Activated CD8-positive, alpha-beta memory T cell treated with anti-CD3 and anti-CD28 coated beads, Interleukin-2, amount 50 U/mL, for 48 hours (primary cell): ENCODE results near the gene DOCK1.
"Not testable (repeated sequence)": the region's sequence is repeated elsewhere in the genome, so short reads cannot be mapped to it uniquely, and the experiment has no call there.

Source experiments
- DNase-seq: peaks from one replicate; pipeline ENCODE4 v3.0.0-alpha.2; 2020

DOCK1 gene

DNA sequence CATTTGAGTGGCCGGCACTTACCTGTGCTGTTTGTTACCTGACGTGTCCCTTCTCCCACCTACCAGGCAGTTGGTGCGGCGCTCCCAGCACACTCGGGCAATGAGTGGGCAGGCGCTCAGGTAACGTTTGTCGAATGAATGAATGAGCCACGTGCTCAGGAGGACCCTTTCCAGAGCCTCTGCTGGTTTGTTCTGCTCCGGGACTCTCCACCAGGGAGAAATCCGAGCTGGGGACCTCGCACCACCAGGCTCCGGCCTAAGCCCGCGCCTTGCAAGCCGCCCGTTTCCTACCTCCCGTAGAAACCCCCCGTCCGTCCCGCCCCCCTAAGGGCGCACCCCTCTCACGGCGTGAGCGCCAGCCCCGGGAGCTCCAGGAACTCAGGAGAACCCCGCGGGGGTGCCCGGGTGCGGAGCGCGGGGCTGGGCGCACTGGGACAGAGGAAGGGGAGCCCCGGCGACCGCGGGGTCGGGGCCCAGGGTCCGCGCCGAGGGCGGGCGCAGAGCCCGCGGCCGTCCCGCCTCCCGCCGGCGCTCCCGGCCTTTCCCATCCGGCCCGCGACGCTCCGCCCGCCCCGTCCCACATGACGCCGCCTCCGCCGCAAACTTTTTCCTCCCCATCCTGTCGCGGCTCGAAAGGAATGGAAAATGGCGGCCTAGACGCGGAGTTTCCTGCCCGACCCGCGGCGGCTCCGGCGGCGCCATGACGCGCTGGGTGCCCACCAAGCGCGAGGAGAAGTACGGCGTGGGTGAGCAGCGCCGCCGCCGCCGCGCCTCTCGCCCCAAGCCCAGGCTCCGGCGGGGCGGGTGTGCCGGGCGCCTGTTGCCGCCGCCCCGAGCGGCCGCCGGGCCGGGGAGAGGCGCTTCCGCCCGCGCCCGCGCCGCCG, at the start of gene DOCK1:
Gene DOCK1 (plus strand): TSS at position 611 of the 884 bp plus-strand sequence. CDS start 90 bp downstream, at position 701.
- DNase-seq, result no peak

DNA sequence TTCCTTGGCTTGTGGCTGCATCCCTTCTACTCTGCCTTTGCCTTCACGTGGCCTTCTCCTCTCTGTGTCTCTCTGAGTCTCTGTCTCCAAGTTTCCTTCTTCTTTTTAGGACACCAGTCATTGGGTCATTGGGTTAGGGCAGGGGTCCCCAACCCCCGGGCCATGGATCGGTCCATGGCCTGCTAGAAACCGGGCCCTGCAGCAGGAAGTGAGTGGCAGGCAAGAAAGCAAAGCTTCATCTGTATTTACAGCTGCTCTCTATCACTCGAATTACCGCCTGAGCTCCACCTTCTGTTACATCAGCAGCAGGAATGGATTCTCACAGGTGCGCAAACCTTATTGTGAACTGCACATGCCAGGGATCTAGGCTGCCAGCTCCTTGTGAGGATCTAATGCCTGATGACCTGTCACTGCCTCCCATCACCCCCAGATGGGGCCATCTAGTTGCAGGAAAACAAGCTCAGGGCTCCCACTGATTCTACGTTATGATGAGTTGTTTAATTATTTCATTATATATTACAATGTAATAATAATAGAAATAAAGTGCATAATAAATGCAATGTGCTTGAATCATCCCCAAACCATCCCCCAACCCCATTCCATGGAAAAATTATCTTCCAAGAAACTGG, 47.9 kb upstream of the DOCK1 start:
- no peak for DNase-seq

DNA sequence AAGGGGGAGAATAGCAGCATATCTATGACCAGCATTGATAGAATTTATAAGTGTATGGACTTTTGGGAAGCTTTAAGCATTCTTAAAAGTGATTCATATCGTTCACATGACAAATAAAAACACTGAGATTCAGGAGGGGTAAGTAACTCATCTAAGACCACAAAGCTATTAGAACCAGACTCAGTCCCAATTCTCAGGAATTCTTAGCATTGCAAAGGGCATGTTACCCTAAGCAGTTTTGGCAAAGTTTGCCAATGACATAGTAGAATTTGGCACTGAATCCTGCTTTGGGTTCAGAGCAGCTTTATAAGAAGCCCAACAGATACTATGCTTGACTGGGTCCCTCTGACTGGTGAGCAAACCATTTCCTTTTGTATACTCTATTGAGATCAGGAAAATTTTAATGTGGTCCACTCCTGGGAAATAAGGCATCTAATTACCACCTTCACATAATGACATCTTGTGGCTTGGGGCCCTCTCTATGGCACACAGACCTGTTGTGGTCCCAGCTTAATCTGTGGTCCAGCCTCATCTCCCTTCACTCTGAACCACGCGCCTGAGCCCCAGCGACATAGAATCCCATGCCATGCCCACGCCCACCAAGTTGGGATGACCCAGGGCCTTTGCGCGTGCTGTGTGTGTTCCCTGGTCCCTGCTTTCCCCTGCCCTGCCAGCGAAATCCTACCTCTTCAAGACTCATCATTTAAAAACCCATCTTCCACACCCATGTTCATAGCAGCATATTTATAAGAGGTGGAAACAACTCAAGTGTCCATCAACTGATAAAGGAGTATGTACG, 37.5 kb upstream of the DOCK1 start:
- DNase-seq, result no peak

DNA sequence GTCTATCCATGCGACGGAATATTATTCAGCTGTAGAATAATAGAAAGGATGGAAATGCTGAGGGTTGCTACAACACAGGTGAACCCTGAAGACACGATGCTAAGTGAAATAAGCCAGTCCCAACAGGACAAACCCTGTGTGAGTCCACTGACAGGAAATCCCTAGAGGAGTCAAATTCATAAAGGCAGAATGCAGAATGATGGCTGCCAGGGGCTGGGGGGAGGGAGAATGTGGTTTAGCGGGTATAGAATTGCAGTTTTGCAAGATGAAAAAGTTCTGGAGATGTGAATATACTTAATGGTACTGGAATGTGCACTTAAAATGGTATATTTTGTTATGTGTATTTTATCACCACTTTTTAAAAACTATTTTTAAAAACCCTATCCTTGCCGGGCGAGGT, 36.9 kb upstream of the DOCK1 start:
- DNase-seq, result no peak

DNA sequence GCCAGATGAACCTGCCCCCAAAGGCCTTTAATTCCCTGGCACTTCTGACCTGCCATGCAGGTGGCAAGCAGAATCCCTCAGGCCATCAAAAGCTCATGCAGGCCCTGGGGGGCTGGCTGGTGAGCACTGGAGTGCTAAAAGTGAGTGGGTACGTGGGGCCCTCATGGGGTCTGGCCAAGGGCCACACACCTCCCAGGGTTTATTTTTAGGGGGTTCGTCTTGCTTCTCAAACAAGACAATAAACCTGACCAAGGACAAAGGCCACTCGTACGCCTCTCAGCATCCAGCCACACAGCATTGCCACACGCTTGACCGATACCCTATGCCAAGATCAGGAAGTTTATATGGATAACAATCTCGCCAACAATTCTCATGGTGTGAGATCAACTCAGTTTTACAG, 33.1 kb upstream of the DOCK1 start:
- DNase-seq, result no peak

DNA sequence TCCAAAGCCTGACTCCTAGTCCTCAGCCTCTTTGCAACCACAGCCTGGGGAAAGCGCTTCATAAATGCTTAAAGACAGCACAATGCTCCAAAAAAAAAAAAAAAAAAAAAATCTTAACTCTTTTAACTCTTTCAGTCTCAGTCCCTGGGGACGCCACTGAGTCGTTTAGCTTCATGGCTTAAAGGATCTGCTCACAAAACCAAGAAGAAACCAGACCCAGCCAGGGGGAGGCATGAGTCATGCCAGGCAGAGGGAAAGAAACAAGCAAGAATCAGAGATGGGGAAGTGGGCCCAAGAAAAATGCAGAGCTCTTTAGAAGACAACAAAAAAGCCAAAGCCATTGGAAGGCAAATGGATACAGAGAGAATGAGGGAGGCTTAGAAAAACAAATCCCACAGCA, 32.5 kb upstream of the DOCK1 start:
- DNase-seq, result no peak

DNA sequence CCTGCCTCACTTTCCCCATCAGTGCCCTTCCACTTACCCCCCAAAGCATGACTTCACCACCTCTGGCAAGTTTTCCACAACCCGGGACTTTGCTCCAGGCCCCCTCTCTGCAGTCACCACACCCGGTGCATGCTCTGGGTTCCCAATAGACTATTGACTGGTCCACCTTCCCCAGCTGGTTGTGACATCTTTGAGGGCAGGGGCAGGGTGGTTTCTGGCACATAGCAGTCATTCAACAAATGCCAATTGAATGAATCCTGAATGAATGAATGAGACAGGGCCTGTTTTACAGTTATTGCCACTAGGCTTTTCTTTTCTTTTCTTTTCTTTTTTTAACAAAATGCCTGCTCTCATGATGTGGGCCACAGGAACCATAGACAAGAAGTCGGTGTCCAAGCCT, 28.8 kb upstream of the DOCK1 start:
- DNase-seq, result no peak

DNA sequence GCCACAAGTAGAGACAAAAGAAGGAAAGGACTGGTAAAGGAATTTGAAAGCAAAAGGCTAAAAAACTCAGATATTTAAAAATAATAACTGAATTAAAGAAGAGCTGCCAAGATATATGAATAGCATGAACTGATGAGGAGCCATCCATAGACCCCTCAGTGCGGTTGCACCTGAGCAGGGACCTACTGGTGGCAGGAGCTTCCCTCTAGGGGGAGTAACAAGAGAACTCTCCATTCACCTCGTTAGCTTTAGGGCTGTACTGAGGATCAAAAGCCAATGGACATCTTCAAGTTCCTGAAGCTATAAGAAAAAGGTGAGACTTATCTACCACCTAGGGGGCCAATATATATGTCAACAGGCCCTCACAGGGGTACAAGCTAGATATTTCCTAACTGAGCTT, 27.8 kb upstream of the DOCK1 start:
- DNase-seq, result no peak

DNA sequence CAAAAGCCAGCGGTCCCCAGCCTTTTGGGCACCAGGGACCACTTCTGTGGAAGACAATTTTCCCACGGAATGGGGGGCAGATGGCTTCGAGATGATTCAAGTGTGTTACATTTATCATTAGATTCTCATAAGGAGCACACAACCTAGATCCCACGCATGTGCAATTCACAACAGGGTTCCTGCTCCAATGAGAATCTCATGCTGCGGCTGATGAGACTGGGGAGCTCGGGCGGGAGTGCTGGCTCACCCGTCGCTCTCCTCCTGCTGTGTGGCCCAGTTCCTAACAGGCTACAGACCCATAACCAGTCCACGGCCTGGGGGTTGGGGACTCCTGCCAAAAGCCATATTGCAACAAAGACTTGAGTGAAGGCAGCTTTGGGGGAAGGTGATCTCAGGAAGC, 26.6 kb upstream of the DOCK1 start:
- no peak for DNase-seq

DNA sequence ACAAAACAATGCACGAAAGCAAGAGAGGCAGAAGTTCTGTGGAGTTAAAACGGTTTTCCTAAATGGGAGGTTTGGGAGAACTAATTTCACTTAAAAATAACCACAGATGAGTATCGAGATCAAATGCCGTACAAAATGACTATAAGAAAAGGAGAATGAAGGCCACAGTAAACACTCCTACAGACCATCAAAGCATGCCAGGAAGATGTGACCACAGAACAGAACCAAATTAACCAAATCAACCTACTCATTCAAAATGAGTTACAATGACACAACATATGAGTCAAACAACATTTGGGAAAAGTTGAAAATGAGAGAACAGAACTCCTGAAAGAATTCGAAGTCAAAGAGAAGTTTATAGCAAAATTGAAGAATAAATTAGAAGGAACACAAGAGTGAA, 24.3 kb upstream of the DOCK1 start:
- no peak for DNase-seq

DNA sequence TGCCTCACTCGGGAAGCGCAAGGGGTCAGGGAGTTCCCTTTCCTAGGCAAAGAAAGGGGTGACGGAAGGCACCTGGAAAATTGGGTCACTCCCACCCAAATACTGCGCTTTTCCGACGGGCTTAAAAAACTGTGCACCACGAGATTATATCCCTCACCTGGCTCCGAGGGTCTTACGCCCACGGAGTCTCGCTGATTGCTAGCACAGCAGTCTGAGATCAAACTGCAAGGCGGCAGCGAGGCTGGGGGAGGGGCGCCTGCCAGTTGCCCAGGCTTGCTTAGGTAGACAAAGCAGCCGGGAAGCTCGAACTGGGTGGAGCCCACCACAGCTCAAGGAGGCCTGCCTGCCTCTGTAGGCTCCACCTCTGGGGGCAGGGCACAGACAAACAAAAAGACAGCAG, 23.2 kb upstream of the DOCK1 start:
- DNase-seq, result not testable (repeated sequence)

DNA sequence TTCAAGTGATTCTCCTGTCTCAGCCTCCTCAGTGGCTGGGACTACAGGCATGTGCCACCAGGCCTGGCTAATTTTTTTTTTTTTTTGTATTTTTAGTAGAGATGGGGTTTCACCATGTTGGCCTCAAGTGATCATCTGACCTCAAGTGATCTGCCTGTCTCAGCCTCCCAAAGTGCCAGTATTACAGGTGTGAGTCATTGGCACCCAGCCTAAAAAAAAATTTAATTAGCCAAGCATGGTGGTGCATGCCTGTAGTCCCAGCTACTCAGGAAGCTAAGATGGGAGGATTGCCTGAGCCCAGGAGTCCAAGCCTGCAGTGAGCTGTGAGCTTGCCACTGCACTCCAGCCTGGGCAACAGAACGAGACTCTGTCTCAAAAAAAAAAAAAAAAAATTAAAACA, 16.8 kb upstream of the DOCK1 start:
- DNase-seq, result not testable (repeated sequence)

DNA sequence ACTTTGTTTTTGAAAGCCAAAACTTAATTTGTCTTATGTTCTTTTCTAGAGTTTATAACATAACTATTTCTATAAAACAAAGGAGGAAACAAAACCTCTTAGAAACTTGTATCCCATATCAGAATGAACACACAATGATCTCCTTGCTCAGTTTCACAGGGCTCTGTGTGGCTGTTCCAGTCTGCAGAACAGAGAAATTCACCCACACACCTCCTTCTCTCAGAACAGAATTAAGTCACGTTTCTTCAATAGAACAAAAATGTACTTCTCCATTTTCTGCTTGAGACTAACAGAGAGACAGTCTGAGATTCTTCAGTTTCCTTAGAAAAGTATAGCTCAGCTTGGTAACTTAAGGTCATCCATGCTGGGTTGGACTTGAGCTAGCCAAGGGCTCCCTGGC, 15.8 kb upstream of the DOCK1 start:
- DNase-seq, result no peak

DNA sequence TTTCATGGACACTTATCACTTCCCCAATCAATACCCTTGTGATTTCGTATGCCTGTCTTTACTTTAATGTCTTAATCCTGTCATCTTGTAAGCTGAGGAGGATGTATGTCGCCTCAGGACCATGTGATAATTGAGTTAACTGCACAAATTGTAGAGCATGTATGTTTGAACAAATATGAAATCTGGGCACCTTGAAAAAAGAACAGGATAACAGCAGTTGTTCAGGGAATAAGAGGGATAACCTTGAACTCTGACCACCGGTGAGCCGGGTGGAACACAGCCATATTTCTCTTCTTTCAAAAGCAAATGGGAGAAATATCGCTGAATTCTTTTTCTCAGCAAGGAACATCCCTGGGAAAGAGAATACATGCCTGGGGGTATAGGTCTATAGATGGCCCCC, 14.4 kb upstream of the DOCK1 start:
- not testable (repeated sequence) for DNase-seq

DNA sequence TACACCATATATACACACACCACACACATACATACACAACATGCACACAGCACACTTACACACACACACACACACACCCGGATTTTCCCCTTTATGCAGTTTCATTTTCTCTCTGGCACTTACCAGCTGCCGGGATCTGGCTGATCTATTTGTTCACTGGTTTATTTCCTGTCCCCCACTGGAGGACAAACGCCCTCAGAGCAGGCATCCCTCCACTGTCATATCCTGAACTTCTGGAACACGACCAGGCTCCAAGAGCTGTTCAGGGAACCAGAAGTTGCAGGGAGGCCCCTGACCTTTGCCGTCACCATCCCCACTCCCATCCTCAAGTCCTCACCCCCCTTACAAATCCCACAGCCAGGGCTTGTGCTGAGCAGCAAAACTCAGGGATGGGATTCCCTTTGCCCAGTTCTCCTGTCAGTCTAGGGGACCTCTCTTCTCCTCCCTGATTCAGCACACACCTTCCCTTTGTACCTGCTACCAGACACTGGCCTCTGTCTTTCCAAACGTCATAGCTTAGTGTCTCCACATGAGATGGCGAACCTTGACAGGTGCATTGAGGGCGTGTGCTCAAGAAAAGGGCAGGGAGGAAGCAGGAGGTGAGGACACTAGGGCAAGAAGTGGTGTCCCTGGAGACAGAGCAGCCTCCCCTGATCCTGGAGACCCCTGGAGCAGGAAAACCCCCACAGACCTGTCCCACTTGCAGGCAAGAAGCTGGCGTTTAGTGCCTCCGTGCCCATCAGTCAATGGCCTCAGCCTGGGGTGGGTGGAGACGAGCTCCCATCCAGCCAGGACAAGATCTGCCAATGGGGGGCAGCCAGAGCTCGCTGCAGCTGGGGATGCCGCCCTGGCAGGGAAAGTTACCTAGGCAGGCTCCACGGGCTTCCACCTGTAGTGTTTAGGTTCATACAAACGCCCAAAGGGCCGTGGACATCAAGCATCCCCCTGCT, 12.7 kb upstream of the DOCK1 start:
- no peak for DNase-seq

DNA sequence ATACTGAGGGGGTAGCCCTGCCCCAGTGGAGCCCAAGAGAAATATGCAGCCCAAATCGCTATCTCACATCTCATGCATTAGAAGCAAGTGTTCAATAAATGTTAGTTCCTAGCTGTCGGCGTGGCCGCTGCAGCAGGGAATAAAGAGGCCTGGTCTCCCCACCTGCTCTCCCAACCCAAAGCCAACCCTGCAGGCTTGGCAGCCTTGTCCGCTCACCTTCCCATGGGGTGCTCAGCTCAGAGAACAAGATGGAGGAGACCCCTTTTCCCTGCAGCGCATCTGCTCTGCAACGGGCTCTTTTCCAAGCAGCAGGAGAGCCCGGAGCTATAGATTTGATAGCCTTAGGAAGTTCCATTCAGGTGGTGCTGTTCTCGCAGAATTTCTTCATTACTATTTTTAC, 12.0 kb upstream of the DOCK1 start:
- no peak for DNase-seq

DNA sequence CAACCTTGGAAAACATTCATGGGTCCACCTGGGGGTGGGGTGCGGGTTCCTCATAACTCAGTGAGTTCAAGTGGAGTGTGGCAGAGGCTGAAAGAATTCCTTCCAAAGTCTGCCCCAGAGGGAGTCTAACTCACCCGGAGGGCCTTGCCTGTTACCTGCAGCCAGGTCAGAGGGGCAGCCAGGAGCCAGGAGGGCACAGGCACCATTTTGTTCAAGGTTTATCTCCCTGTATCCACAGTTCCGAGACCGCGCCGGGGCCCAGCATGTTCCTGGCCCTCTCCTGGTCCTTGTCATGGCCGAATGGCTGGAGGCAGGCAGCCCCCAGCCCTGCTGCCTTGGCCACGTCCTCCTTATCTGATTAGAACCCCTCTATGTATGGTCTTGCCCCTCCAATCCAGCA, 11.4 kb upstream of the DOCK1 start:
- no peak for DNase-seq

DNA sequence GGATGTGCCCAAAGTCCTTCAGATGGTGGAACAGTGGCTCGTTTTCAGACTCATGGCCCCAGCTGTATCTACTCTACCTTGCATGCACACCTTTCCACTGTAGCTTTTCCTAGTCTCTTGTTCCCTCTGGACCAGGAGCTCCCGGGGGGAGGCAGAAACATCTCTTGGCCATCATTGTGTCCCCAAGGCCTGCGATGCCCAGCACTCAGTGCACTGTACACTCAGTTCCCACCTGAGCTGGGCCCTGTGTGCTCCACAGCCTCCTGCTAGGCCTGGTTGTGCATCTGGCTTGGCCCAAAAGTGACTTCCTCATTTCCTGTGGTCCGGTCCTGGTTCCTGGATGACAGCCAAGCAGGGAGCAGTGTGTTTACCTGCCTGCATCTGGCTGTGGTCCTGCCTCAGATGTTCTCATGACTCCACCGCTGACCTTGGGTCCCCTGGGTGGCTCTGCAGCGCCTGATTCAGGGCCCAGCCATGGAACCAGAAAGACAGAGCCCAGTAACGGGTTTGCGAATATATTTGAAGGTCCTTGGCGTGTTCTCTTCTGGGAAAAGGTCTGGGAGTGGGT, 9.9 kb upstream of the DOCK1 start:
- no peak for DNase-seq

DNA sequence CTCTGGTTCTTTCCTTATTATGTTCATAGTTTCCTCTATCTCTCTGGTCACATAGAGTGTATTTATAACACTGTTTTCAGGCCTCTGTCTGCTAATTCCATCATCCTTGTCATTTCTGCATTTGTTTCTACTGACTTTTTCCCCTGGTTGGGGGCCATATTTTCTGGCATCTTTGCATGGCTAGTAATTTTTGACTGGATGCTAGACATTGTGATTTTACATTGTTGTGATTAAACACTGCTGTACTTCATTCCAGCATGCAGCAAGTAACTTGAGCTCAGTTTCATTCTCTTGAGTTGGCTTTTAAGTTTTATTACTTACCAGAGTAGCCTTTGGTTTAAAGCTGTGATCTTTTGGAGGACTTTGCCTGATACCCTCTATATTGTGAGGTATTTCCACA, 6.8 kb upstream of the DOCK1 start:
- no peak for DNase-seq

DNA sequence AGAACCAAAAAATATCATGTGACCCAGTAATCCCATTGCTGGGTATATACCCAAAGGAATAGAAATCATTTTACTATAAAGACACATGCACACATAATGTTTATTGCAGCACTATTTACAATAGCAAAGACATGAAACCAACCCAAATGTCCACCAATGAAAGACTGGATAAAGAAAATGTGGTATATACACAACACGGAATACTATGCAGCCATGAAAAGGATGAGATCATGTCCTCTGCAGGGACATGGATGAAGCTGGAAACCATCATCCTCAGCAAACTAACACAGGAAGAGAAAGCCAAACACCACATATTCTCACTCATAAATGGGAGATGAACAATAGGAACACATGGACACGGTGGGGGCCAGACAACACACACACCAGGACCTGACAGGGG, 5.7 kb upstream of the DOCK1 start:
- not testable (repeated sequence) for DNase-seq

DNA sequence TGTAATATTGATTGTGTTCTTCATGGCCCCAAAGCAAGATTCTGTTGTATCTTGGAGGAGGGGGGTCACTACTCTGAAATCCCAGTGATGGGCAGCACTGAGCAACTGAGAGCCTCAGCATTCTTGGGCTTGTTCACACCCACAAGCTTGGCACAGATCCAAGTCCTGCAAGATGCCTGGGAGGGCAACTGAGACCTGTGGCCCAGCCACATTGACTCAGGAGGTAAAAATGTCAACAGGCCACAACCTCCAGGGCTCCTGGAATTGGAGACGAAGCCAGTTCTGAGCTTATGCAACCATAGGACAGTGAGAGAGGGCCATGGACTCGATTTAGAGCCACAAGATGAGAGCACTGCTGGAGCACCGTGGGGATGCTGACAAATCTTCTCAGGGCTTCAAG, 3.1 kb upstream of the DOCK1 start:
- DNase-seq, result no peak

DNA sequence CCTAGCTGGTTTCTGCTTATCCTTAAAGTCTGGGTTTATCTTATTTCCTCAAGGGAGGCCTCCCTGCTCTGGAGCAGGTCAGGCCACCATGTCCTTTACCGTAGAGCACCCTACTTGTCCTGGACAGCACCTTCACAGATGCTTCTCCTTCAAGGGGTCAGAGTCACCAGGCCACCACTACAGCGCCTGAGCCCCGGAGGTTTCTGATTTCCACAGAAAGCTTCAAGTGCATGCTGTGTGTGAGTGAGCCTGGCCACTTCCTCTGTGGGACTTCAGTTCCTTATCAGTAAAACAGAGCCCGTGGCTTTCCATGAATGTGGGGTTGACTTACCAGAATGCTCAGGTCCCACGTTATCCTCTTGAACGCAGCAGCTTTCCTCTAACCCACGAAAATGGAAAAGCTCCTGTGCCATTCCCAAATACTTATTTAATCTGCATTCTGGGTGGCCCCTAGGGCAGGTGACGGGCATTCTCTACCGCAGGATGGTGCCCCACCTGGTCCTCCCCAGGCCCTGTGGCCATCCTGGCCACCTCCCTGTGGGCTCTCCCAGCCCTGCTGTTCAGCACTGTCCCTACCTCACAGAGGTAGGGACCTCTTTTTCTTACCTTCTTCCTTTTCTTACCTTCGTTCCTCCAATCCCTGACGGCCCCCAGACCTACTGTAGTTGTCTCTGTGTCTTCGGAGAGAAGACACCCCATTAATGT, 1.4 kb upstream of the DOCK1 start:
- DNase-seq, result no peak
